GM23338 (cell line): ENCODE measurements around the gene DNASE1L1.

Source experiments
- CREB1 ChIP-seq: fragments of 250-450 bp; sonication (Bioruptor Pico); IDR thresholded peaks from 2 replicates; pipeline ENCODE4 v1.5.0; 2020; ENCODE audit warnings: low read depth, mild to moderate bottlenecking, moderate library complexity
- EZH2 ChIP-seq: fragments of 200-600 bp; sonication (generic); IDR thresholded peaks from one replicate; pipeline ENCODE4 v1.8.0; 2017; ENCODE audit warnings: antibody characterized with exemption, mild to moderate bottlenecking, low read depth; ENCODE audit not compliant: unreplicated experiment
- EZH2phosphoT487 ChIP-seq: fragments of 200-600 bp; sonication (generic); IDR thresholded peaks from one replicate; pipeline ENCODE4 v1.8.1; 2018; ENCODE audit warnings: antibody characterized with exemption; ENCODE audit not compliant: unreplicated experiment
- JUNB ChIP-seq: IDR thresholded peaks from one replicate; pipeline ENCODE4 v1.6.1; 2016; ENCODE audit warnings: antibody characterized with exemption; ENCODE audit not compliant: unreplicated experiment
- POLR2AphosphoS5 ChIP-seq: IDR thresholded peaks from 2 replicates; pipeline ENCODE4 v1.6.1; 2016; ENCODE audit warnings: antibody characterized with exemption, low read depth
- STAT1 ChIP-seq: IDR thresholded peaks from one replicate; pipeline ENCODE4 v1.6.1; 2016; ENCODE audit warnings: antibody characterized with exemption; ENCODE audit not compliant: unreplicated experiment
- ZNF114 ChIP-seq: fragments of 250-450 bp; sonication (Bioruptor Pico); IDR thresholded peaks from 2 replicates; pipeline ENCODE4 v1.5.0; 2020; ENCODE audit warnings: mild to moderate bottlenecking, moderate library complexity
- TF ChIP-seq, protein P1 (sequence below), 2 experiments: fragments of 200-600 bp in 1 of 2; sonication (generic) in 1 of 2; conservative IDR thresholded peaks; 2 replicates each; pipeline versions ENCODE4 v1.5.1 to v1.6.1; 2016 to 2017; ENCODE audit warnings: antibody characterized with exemption in 2 of 2, low read depth in 2 of 2, mild to moderate bottlenecking in 2 of 2, moderate library complexity in 1 of 2
- TF ChIP-seq, protein P2 (sequence below): IDR thresholded peaks from one replicate; pipeline ENCODE4 v1.6.1; 2018; ENCODE audit warnings: antibody characterized with exemption; ENCODE audit not compliant: unreplicated experiment
- TF ChIP-seq, protein P3 (sequence below): IDR thresholded peaks from 2 replicates; pipeline ENCODE4 v1.6.1; 2016; ENCODE audit warnings: antibody characterized with exemption

DNA sequence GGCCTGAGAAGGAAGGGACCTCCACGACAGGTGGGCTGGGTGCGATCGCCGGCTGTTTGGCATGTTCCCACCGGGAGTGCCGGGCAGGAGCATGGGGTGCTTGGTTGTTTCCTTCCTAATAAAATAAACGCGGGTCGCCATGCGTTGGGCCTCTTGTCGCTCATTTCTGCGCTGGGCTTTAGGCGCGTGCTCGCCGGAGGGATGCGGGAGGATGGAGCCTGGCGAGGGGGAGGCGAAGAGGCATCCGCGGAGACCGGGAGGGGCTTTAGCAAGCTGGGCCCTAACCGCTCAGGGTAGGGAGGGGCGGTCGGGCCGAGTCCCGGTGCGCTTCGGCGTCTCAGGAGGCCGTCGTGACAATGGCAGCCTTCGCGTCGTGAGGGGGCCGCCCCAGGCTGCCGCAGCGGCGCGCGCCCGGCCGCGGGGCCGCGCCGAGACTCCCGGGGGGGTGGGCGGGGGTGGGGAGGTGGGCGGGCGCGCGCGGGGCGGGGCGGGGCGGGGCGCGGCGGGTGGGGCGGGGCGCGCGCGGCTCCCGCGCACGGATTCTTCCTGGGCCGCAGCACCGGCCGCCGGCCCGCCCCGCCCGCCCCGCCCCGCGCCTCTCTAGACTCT, 27.4 kb upstream of the DNASE1L1 start:
- TF ChIP-seq, protein P1, sequence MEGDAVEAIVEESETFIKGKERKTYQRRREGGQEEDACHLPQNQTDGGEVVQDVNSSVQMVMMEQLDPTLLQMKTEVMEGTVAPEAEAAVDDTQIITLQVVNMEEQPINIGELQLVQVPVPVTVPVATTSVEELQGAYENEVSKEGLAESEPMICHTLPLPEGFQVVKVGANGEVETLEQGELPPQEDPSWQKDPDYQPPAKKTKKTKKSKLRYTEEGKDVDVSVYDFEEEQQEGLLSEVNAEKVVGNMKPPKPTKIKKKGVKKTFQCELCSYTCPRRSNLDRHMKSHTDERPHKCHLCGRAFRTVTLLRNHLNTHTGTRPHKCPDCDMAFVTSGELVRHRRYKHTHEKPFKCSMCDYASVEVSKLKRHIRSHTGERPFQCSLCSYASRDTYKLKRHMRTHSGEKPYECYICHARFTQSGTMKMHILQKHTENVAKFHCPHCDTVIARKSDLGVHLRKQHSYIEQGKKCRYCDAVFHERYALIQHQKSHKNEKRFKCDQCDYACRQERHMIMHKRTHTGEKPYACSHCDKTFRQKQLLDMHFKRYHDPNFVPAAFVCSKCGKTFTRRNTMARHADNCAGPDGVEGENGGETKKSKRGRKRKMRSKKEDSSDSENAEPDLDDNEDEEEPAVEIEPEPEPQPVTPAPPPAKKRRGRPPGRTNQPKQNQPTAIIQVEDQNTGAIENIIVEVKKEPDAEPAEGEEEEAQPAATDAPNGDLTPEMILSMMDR (conservative IDR thresholded peaks at IDR 0.05; ENCODE audit: low read depth in 2 of 2), result no peak
- TF ChIP-seq POLR2AphosphoS5, result peak; percentile 19; the same call in 1 of the 2 replicates
- no peak for TF ChIP-seq EZH2
- TF ChIP-seq STAT1, result no peak
- TF ChIP-seq, protein P2, sequence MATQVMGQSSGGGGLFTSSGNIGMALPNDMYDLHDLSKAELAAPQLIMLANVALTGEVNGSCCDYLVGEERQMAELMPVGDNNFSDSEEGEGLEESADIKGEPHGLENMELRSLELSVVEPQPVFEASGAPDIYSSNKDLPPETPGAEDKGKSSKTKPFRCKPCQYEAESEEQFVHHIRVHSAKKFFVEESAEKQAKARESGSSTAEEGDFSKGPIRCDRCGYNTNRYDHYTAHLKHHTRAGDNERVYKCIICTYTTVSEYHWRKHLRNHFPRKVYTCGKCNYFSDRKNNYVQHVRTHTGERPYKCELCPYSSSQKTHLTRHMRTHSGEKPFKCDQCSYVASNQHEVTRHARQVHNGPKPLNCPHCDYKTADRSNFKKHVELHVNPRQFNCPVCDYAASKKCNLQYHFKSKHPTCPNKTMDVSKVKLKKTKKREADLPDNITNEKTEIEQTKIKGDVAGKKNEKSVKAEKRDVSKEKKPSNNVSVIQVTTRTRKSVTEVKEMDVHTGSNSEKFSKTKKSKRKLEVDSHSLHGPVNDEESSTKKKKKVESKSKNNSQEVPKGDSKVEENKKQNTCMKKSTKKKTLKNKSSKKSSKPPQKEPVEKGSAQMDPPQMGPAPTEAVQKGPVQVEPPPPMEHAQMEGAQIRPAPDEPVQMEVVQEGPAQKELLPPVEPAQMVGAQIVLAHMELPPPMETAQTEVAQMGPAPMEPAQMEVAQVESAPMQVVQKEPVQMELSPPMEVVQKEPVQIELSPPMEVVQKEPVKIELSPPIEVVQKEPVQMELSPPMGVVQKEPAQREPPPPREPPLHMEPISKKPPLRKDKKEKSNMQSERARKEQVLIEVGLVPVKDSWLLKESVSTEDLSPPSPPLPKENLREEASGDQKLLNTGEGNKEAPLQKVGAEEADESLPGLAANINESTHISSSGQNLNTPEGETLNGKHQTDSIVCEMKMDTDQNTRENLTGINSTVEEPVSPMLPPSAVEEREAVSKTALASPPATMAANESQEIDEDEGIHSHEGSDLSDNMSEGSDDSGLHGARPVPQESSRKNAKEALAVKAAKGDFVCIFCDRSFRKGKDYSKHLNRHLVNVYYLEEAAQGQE, result no peak
- no peak for TF ChIP-seq EZH2phosphoT487
- TF ChIP-seq JUNB, result no peak
- no peak for TF ChIP-seq CREB1 (CRISPR knock-in tag)
- no peak for TF ChIP-seq ZNF114 (CRISPR knock-in tag)
- TF ChIP-seq, protein P3, sequence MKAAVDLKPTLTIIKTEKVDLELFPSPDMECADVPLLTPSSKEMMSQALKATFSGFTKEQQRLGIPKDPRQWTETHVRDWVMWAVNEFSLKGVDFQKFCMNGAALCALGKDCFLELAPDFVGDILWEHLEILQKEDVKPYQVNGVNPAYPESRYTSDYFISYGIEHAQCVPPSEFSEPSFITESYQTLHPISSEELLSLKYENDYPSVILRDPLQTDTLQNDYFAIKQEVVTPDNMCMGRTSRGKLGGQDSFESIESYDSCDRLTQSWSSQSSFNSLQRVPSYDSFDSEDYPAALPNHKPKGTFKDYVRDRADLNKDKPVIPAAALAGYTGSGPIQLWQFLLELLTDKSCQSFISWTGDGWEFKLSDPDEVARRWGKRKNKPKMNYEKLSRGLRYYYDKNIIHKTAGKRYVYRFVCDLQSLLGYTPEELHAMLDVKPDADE, result no peak
